ENCODE results near the gene MACROD2.

DNA sequence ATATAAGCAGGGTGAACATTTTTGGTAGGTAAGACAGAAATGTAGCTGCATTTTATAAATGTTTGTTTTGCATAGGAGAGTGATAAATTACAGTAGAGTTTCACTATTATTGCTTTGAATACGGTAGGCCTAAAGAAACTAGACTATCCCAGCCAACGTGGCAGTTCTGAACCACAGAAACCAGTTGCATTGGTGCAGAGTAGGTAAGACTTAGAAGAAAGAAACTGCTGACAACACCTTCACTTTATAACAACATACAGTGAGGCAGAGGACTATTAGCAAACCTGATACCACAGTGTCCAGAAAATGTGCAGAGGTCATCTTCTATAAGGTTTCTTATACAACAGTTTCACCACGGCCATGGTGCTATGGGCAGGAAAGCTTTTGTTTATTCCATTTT lies 2011.8 kb downstream of the MACROD2 start:
- no peak for TF ChIP-seq EP300 (IDR thresholded peaks at IDR 0.05)
- no peak for TF ChIP-seq CTCF (IDR thresholded peaks at IDR 0.05)
- no peak for TF ChIP-seq POLR2A (IDR thresholded peaks at IDR 0.05)

Data from suprapubic skin (tissue), 3 donors.